HL-60 (cell line): Measurements from ENCODE around the gene ANKRD35.
A peak's percentile ranks its signal among the peaks of the same experiment; 100 is the strongest.

Experiments used
- CTCF ChIP-seq: IDR thresholded peaks from one replicate; pipeline ENCODE4 v1.5.1; 2011; ENCODE audit warnings: low read length, control low read depth, inconsistent platforms; ENCODE audit not compliant: insufficient read depth
- POLR2AphosphoS5 ChIP-seq: IDR thresholded peaks from 2 replicates; pipeline ENCODE4 v1.6.1; 2012; ENCODE audit warnings: low read depth
- REST ChIP-seq: IDR thresholded peaks from 2 replicates; pipeline ENCODE4 v1.6.1; 2012; ENCODE audit warnings: low read depth; ENCODE audit not compliant: insufficient replicate concordance

GRCh38 chr1:145918144-145918991 lies 32.7 kb upstream of the ANKRD35 start, which contains the start of gene PEX11B:
- TF ChIP-seq CTCF (no peak), POLR2AphosphoS5 (no peak; the same call in none of the 2 replicates), REST (peak; percentile 34)
